GM04503 (cell line): ENCODE measurements around the gene CHID1.

Source experiments
- DNase-seq: peaks from one replicate; pipeline ENCODE4 v3.0.0-alpha.2; 2012; ENCODE audit warnings: low read depth

Gene CHID1

GRCh38 chr11:834371-835316 lies 76.0 kb downstream of the CHID1 start:
- no peak for DNase-seq

GRCh38 chr11:833849-834311 lies 76.7 kb downstream of the CHID1 start:
- no peak for DNase-seq

- DNase-seq = no peak
These were observed 77.4 kb downstream of the CHID1 start for GRCh38 chr11:833114-833791.

- no peak for DNase-seq
These were observed 78.0 kb downstream of the CHID1 start, which contains the start of gene CD151 for GRCh38 chr11:832529-833113. TSS of gene CD151 (plus strand) at chr11:832952. CDS start at chr11:836070, 3,118 bp downstream.

- DNase-seq = no peak
These were observed 78.6 kb downstream of the CHID1 start for GRCh38 chr11:831961-832528.

GRCh38 chr11:831118-831864 lies 79.3 kb downstream of the CHID1 start:
- no peak for DNase-seq

- DNase-seq = no peak
These were observed 80.1 kb downstream of the CHID1 start for GRCh38 chr11:830295-831117.

GRCh38 chr11:829847-830294 lies 80.7 kb downstream of the CHID1 start:
- DNase-seq = no peak

GRCh38 chr11:829176-829846 lies 81.3 kb downstream of the CHID1 start:
- DNase-seq = no peak

- DNase-seq = no peak
These were observed 82.0 kb downstream of the CHID1 start for GRCh38 chr11:828506-829175.

GRCh38 chr11:827897-828192 lies 82.8 kb downstream of the CHID1 start, which contains the start of gene CRACR2B:
TSS of gene CRACR2B (plus strand) at chr11:827919. CDS start at chr11:828608, 689 bp downstream.
- DNase-seq = no peak

GRCh38 chr11:827146-827896 lies 83.3 kb downstream of the CHID1 start:
- no peak for DNase-seq

- no peak for DNase-seq
These were observed 83.8 kb downstream of the CHID1 start for GRCh38 chr11:826836-827145.

GRCh38 chr11:826227-826621 lies 84.4 kb downstream of the CHID1 start:
- DNase-seq = no peak

- no peak for DNase-seq
These were observed 85.0 kb downstream of the CHID1 start for GRCh38 chr11:825366-826226.

GRCh38 chr11:824942-825341 lies 85.7 kb downstream of the CHID1 start:
- DNase-seq = no peak

- no peak for DNase-seq
These were observed 86.2 kb downstream of the CHID1 start for GRCh38 chr11:824292-824880.
